Measurements from ENCODE around the gene HOXC12.

The HOXC12 gene

DNA sequence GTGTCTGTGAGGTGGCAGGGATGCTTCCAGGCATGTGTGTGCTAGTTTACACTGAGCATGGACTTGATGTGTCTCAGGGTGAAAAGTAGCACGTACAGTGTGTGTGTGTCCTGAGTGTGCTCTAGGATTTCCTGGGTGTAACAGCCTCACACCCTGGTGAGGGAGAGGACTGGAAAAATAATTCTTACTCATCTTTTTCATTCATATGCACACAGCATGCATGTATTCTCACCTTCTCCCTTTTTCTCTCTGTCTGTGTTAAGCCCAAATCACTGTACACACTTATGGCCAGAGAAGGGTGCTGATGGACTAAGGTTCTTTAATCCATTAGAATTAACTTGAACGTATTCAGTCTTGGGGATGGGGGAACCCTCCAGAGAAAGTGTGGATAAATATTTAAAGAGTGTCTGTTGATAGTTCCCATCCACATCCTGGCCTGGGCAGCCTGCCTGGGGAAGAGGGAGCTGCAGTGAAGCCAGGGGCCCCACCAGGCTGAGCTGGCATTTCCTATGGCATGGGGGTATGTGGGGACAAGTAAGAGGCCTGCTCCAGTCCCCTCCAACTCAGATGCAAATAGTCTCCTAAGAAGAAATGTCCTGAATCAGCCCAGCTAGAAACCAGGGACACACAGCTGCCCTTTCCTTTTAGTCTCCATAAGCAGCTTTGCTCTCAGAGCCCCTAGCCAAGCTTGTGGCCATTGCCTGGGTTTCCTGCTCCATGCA lies 53.0 kb downstream of the HOXC12 start:
- H3K9me3 ChIP-seq: no peaks in the 10 kb centered on the region
- no peaks in the 10 kb centered on the region for H3K36me3 ChIP-seq
- H3K4me3 ChIP-seq: no peak overlapping the region
- peaks cover 100% of the 10 kb centered on the region for H3K27me3 ChIP-seq
- no peak overlapping the region for H3K4me2 ChIP-seq
- no peak overlapping the region for H3K9ac ChIP-seq
- no peak for TF ChIP-seq Cebpa-rat (IDR thresholded peaks at IDR 0.05)
- no peak overlapping the region for H3K27ac ChIP-seq
- peaks cover 93% of the 10 kb centered on the region for H4K20me1 ChIP-seq
- peaks cover 4% of the 10 kb centered on the region; the same call in 1 of the 2 replicates for H3K4me1 ChIP-seq

DNA sequence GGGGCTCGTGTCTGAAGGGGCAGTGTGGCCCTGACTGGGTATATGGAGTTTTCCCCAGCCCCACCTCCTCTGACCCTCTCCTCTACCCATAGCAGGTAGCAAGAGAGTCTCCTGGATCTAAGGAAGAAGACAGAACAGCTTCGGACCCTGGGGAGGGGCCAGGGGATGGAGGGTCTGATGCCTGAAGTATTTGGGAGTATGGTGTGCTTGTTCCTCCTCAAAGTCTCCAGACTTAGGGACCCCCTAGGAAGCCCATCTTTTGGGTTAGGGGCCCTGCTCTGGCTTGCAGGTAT lies 53.5 kb downstream of the HOXC12 start:
- TF ChIP-seq Cebpa-rat (IDR thresholded peaks at IDR 0.05): no peak
- Histone ChIP-seq H3K27me3 (peaks cover 100% of the 10 kb centered on the region), H3K4me3 (no peak overlapping the region), H3K36me3 (no peaks in the 10 kb centered on the region), H3K27ac (no peak overlapping the region), H3K4me1 (peaks cover 4% of the 10 kb centered on the region; the same call in 1 of the 2 replicates), H4K20me1 (peaks cover 93% of the 10 kb centered on the region), H3K4me2 (no peak overlapping the region), H3K9ac (no peak overlapping the region), H3K9me3 (no peaks in the 10 kb centered on the region)
